Measurements from ENCODE around the gene MAMLD1. TPM values are rescaled to one million over a fixed set of nuclear protein-coding genes. Genes with fewer than 3 reads are reported as not detected.

Gene MAMLD1
- polyA plus RNA-seq, 1 donor (not counting 4 experiments of a cell fraction or from before 2014, with no cell fraction given): 0.98 TPM

DNA sequence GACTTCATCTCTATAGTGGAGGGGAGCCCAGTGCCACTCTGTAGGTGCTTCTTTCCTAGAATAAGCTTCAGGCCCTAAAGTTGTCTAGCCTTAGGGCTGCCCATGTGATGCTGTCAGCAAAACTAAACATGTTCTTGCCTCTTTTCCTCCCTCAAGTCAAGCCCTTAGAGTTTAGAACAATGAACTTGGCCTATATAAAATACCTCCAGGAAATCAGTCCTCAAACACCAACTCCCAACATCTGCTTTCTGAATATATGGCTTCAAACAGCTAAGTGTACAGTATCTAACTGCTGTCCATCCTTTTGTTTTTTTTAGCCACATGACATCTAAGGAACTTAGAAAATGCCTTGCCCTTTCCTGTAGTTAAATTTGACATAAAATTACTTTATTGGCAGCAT is 91.0 kb downstream of the MAMLD1 start:
- no peak overlapping the region for H3K4me2 ChIP-seq (ENCODE audit: control insufficient read depth, extremely low read depth, insufficient read depth, low read depth, low read length)
- no peaks in the 10 kb centered on the region for H3K27me3 ChIP-seq (ENCODE audit: control insufficient read depth, extremely low read depth, insufficient read depth, low read length)
- dilution Hi-C loops (cut with MboI; ENCODE audit: extremely low pct_ligation_motif_present, low sequenced_read_pairs): no loop called here
- H2AFZ ChIP-seq (ENCODE audit: control insufficient read depth, low read length): no peak overlapping the region
- H3K4me1 ChIP-seq (ENCODE audit: control insufficient read depth, extremely low read depth, insufficient read depth, low read length): peaks cover 9% of the 10 kb centered on the region
- H3K9me1 ChIP-seq (ENCODE audit: control insufficient read depth, extremely low read depth, insufficient read depth, low read length): no peaks in the 10 kb centered on the region
- H4K20me1 ChIP-seq (ENCODE audit: control insufficient read depth, extremely low read depth, insufficient read depth, low read length): no peaks in the 10 kb centered on the region
- no peak for TF ChIP-seq EZH2 (IDR thresholded peaks at IDR 0.05; ENCODE audit: low read length)
- TF ChIP-seq, protein P1, sequence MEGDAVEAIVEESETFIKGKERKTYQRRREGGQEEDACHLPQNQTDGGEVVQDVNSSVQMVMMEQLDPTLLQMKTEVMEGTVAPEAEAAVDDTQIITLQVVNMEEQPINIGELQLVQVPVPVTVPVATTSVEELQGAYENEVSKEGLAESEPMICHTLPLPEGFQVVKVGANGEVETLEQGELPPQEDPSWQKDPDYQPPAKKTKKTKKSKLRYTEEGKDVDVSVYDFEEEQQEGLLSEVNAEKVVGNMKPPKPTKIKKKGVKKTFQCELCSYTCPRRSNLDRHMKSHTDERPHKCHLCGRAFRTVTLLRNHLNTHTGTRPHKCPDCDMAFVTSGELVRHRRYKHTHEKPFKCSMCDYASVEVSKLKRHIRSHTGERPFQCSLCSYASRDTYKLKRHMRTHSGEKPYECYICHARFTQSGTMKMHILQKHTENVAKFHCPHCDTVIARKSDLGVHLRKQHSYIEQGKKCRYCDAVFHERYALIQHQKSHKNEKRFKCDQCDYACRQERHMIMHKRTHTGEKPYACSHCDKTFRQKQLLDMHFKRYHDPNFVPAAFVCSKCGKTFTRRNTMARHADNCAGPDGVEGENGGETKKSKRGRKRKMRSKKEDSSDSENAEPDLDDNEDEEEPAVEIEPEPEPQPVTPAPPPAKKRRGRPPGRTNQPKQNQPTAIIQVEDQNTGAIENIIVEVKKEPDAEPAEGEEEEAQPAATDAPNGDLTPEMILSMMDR (optimal IDR thresholded peaks at IDR 0.05 in 1 of 3, IDR thresholded peaks at IDR 0.05 in 1 of 3, conservative IDR thresholded peaks at IDR 0.05 in 1 of 3; ENCODE audit: extremely low read depth in 1 of 3, insufficient read depth in 2 of 3, low read length in 3 of 3): no peak
- H3K79me2 ChIP-seq (ENCODE audit: control insufficient read depth, insufficient read depth, low read length): no peaks in the 10 kb centered on the region
- H3K4me3 ChIP-seq (ENCODE audit: control insufficient read depth in 2 of 3, extremely low read depth in 1 of 3, insufficient read depth in 2 of 3, low read depth in 1 of 3, low read length in 3 of 3): no peak overlapping the region
- FAIRE-seq (no peak), DNase-seq (ENCODE audit: low read depth, low spot score) (no peak)
- no peak overlapping the region for H3K27ac ChIP-seq (ENCODE audit: control insufficient read depth, insufficient read depth, low read length)
- H3K9me3 ChIP-seq (ENCODE audit: control insufficient read depth, low read depth, low read length): no peaks in the 10 kb centered on the region
- no peaks in the 10 kb centered on the region for H3K36me3 ChIP-seq (ENCODE audit: control insufficient read depth in 2 of 2, extremely low read depth in 1 of 2, insufficient read depth in 2 of 2, low read length in 2 of 2)
- H3K9ac ChIP-seq (ENCODE audit: control insufficient read depth, extremely low read depth, insufficient read depth, low read length): no peak overlapping the region

DNA sequence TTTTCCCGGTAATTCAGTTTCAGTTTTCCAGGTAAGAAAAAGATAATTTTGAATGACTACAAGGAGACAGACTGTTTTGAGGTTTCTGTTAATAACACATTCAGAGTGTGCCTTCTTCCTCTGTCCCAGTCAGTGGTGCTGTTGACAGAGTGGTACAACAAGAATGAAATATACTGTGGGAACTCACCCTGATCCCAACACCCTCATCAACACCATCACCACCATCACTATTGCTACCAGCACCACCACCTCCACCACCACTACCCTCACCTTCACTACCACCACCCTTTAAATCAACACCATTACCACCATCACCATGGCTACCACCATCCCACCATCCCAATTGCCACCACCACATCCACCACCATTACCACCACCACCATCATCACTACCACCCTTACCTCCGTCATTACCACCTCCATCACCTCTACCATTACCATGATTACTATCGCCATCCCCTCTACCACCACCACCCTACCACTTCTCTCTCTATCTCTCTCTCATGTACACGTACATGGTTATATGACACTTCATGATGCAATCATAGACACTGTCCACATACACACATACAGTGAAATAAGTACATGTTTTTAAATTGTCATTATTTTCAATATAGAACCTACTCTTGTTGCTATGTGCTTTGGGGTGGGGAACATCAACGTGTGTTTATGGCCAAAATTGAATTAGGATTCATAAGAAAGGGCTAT is 91.5 kb downstream of the MAMLD1 start:
- dilution Hi-C loops (cut with MboI; ENCODE audit: extremely low pct_ligation_motif_present, low sequenced_read_pairs): no loop called here
- no peak for FAIRE-seq

More for the DNA sequence above, 91.5 kb downstream of the MAMLD1 start:
- peaks cover 9% of the 10 kb centered on the region for H3K4me1 ChIP-seq (ENCODE audit: control insufficient read depth, extremely low read depth, insufficient read depth, low read length)
- no peak overlapping the region for H3K9ac ChIP-seq (ENCODE audit: control insufficient read depth, extremely low read depth, insufficient read depth, low read length)
- H3K4me3 ChIP-seq (ENCODE audit: control insufficient read depth in 2 of 3, extremely low read depth in 1 of 3, insufficient read depth in 2 of 3, low read depth in 1 of 3, low read length in 3 of 3): no peak overlapping the region
- DNase-seq (ENCODE audit: low read depth, low spot score): no peak
- H3K9me1 ChIP-seq (ENCODE audit: control insufficient read depth, extremely low read depth, insufficient read depth, low read length): no peaks in the 10 kb centered on the region
- H3K79me2 ChIP-seq (ENCODE audit: control insufficient read depth, insufficient read depth, low read length): no peaks in the 10 kb centered on the region
- no peaks in the 10 kb centered on the region for H3K27me3 ChIP-seq (ENCODE audit: control insufficient read depth, extremely low read depth, insufficient read depth, low read length)
- H3K27ac ChIP-seq (ENCODE audit: control insufficient read depth, insufficient read depth, low read length): no peak overlapping the region
- TF ChIP-seq EZH2 (IDR thresholded peaks at IDR 0.05; ENCODE audit: low read length): no peak
- TF ChIP-seq, protein P1 (optimal IDR thresholded peaks at IDR 0.05 in 1 of 3, IDR thresholded peaks at IDR 0.05 in 1 of 3, conservative IDR thresholded peaks at IDR 0.05 in 1 of 3; ENCODE audit: extremely low read depth in 1 of 3, insufficient read depth in 2 of 3, low read length in 3 of 3): no peak
- H3K4me2 ChIP-seq (ENCODE audit: control insufficient read depth, extremely low read depth, insufficient read depth, low read depth, low read length): no peak overlapping the region
- H3K9me3 ChIP-seq (ENCODE audit: control insufficient read depth, low read depth, low read length): no peaks in the 10 kb centered on the region
- H4K20me1 ChIP-seq (ENCODE audit: control insufficient read depth, extremely low read depth, insufficient read depth, low read length): no peaks in the 10 kb centered on the region
- H2AFZ ChIP-seq (ENCODE audit: control insufficient read depth, low read length): no peak overlapping the region
- no peaks in the 10 kb centered on the region for H3K36me3 ChIP-seq (ENCODE audit: control insufficient read depth in 2 of 2, extremely low read depth in 1 of 2, insufficient read depth in 2 of 2, low read length in 2 of 2)

All from keratinocyte (primary cell).